Measurements from ENCODE around the gene DDO.
A peak's percentile ranks its signal among the peaks of the same experiment; 100 is the strongest.

Gene DDO

DNA sequence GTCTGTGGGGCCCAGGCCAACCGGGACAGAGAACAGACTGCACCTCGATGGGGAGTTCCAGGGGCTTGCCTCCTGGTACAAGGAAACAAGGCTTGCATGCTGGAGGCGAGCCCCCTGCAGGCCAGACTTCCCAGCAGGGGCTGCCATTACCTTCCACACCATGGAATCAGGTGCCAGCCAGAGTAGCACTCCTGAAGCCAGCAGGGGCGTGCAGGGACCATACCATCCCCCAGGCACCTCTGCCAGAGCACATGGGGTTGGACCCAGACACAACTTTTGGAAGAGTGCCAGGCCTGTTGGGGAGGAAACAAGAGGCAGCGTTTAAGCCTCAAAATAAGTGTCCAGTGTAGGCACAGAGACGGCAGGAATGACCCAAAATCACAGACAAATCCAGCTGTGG, 6.5 kb downstream of the DDO start:
- no peak overlapping the region for H3K4me3 ChIP-seq (ENCODE audit: low read depth, low read length)
- H3K27ac ChIP-seq, result no peak overlapping the region
- in situ Hi-C loops (cut with HindIII; ENCODE audit: low pct_ligation_motif_present, low sequenced_read_pairs), result no loop called here
- H3K27me3 ChIP-seq (replicated peaks), result no peaks in the 10 kb centered on the region
- DNase-seq, result no peak
- TF ChIP-seq, protein P1, sequence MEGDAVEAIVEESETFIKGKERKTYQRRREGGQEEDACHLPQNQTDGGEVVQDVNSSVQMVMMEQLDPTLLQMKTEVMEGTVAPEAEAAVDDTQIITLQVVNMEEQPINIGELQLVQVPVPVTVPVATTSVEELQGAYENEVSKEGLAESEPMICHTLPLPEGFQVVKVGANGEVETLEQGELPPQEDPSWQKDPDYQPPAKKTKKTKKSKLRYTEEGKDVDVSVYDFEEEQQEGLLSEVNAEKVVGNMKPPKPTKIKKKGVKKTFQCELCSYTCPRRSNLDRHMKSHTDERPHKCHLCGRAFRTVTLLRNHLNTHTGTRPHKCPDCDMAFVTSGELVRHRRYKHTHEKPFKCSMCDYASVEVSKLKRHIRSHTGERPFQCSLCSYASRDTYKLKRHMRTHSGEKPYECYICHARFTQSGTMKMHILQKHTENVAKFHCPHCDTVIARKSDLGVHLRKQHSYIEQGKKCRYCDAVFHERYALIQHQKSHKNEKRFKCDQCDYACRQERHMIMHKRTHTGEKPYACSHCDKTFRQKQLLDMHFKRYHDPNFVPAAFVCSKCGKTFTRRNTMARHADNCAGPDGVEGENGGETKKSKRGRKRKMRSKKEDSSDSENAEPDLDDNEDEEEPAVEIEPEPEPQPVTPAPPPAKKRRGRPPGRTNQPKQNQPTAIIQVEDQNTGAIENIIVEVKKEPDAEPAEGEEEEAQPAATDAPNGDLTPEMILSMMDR (IDR thresholded peaks at IDR 0.05; ENCODE audit: low read depth, low read length, missing control alignments), result peak; percentile 28
- no peaks in the 10 kb centered on the region for H3K36me3 ChIP-seq (replicated peaks)

DNA sequence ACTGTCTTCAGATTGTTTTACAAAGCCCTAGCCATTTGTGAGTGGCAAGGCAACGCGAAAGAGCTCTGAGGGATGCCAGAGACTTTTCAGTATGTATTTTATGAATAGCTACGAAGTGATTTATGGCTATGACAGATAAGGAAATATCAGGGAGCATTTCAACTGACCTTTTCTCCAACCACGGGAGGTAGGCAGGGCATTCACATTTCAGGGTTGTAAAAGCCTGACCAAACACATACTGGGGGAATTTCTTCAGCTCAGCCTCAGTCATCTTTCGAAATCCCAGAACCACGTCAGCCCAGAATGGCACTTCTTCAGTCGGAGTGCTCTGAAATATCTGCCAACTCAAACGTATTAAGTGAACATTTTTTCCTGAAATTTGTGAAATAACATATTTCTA, 10.8 kb downstream of the DDO start:
- in situ Hi-C loops (cut with HindIII; ENCODE audit: low pct_ligation_motif_present, low sequenced_read_pairs), result no loop called here
- no peak for DNase-seq
- TF ChIP-seq, protein P1 (IDR thresholded peaks at IDR 0.05; ENCODE audit: low read depth, low read length, missing control alignments), result no peak
- Histone ChIP-seq H3K27ac (no peak overlapping the region), H3K27me3 (replicated peaks) (no peaks in the 10 kb centered on the region), H3K4me3 (ENCODE audit: low read depth, low read length) (no peak overlapping the region), H3K36me3 (replicated peaks) (no peaks in the 10 kb centered on the region)

DNA sequence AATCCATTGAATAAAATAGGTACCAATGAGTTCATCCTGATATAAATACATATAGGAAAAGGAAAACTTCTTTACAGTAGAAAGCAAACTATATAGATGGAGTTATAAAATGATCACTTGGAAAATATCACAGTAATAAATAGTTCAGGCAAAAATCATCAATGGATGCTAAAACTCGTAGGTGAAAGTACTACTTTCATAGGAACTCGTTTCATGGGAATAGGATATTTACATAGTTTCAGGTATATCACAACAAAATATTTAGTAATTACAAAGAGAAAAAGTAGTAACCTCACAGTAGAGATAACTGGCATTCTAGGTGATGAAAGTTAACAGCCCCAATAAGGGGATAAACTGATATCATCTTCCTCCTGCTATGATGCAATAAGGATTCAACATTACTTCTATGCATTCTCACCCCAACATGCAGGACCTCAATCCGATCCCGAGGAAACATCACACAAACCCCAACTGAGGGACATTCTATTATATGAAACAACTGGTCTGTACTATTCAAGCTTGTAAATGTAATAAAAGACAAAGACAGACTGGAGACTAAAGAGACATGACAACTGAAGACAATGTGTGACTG, 13.7 kb downstream of the DDO start:
- in situ Hi-C loops (cut with HindIII; ENCODE audit: low pct_ligation_motif_present, low sequenced_read_pairs), result no loop called here
- no peak for DNase-seq
- TF ChIP-seq, protein P1 (IDR thresholded peaks at IDR 0.05; ENCODE audit: low read depth, low read length, missing control alignments), result no peak
- no peaks in the 10 kb centered on the region for H3K27me3 ChIP-seq (replicated peaks)
- no peak overlapping the region for H3K27ac ChIP-seq
- H3K36me3 ChIP-seq (replicated peaks), result no peaks in the 10 kb centered on the region
- H3K4me3 ChIP-seq (ENCODE audit: low read depth, low read length), result no peak overlapping the region

DNA sequence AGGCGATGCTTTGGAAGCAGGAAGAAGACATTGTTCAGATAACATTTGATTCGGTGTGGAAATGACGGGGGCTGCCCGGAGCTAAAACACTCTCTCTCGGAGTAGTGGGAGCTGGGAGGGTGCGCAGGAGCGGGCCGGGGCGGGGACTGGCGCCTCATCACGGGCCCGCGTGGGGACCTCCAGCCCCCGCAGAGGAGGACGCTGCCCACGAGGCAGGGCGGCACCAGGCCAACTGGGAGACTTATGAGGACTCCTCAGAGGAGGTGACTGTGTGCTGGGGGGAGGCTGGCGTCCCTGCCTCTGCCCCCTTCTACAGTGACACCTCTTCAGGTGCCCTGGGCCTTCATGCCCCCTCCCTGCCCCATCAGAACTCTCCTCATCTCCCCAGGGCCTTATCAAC, 15.2 kb downstream of the DDO start:
- TF ChIP-seq, protein P1 (IDR thresholded peaks at IDR 0.05; ENCODE audit: low read depth, low read length, missing control alignments), result no peak
- Histone ChIP-seq H3K27me3 (replicated peaks) (no peaks in the 10 kb centered on the region), H3K4me3 (ENCODE audit: low read depth, low read length) (peak overlapping the region; percentile 51), H3K27ac (no peak overlapping the region), H3K36me3 (replicated peaks) (no peaks in the 10 kb centered on the region)
- no peak for DNase-seq
- in situ Hi-C loops (cut with HindIII; ENCODE audit: low pct_ligation_motif_present, low sequenced_read_pairs), result no loop called here

DNA sequence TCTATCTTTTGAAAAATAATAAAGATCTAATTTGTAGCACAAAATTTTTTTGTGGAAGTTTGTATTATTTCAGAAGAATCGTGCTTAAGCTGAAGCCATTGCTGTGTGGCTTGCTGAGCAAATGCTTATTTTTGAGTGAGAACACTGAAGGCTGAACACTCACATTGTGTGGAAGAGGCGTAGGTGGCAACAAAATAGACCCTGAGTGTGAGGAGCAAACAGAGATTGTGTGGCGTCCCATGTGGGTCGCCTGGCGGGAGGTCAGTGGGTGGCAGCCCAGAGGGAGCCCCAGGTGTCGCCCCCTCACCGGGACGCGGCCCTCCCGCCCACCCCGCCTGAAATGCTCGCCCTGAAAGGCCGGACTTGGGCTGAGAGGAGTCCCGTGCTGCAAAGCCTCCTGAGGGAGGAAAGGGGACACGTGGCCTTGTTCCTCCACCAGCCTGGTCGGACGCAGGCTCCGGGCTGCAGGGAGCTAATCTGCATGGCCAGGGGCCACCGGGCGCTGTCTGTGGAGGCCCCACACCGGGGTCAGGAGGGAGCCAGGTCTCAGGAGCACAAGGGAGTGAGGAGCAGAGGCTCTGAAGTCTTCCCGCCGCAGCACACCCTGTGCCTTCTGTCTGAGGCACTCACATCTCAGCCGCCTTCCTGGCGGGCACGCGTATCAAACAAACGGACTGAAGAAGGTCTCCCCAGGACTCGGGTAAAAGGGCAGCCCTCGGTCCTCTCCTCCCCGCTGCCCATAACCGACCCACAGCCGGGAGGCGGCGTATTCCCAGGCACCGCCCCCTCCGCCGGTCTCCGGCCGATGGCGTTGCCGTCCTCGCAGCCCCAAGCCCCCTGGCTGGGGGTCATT, 15.9 kb downstream of the DDO start:
- in situ Hi-C loops (cut with HindIII; ENCODE audit: low pct_ligation_motif_present, low sequenced_read_pairs), result no loop called here
- Histone ChIP-seq H3K27ac (no peak overlapping the region), H3K27me3 (replicated peaks) (no peaks in the 10 kb centered on the region), H3K4me3 (ENCODE audit: low read depth, low read length) (peak overlapping the region; percentile 51), H3K36me3 (replicated peaks) (no peaks in the 10 kb centered on the region)
- TF ChIP-seq, protein P1 (IDR thresholded peaks at IDR 0.05; ENCODE audit: low read depth, low read length, missing control alignments), result peak; percentile 20
- no peak for DNase-seq

Measured in brain microvascular endothelial cell (primary cell).